Measurements from ENCODE around the gene TSBP1.

The TSBP1 gene, protein sequence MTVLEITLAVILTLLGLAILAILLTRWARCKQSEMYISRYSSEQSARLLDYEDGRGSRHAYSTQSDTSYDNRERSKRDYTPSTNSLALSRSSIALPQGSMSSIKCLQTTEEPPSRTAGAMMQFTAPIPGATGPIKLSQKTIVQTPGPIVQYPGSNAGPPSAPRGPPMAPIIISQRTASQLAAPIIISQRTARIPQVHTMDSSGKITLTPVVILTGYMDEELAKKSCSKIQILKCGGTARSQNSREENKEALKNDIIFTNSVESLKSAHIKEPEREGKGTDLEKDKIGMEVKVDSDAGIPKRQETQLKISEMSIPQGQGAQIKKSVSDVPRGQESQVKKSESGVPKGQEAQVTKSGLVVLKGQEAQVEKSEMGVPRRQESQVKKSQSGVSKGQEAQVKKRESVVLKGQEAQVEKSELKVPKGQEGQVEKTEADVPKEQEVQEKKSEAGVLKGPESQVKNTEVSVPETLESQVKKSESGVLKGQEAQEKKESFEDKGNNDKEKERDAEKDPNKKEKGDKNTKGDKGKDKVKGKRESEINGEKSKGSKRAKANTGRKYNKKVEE

DNA sequence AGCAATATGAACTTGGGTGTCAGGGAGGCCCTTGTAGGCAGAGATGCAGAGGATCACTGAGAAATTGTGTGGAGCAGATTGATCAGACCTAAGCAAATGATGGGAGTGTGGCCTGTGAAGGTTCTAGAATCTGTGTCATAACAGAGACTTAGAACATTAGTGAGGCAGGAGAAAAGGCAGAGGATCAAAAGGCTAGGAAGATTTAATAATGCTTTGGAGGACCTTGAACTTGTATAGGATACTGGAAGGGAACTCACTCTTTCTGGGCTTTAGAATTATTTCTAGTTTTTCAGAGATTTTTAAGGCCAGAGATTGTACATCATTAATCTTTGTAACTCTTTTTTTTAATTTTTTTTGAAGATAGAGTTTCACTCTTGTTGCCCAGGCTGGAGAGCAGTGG, at the start of gene TSBP1:
Gene TSBP1, minus strand, starts transcription at position 101 of the 400 bp plus-strand sequence. CDS start 197 bp downstream, outside the sequence.
- DNase-seq: no peak

DNA sequence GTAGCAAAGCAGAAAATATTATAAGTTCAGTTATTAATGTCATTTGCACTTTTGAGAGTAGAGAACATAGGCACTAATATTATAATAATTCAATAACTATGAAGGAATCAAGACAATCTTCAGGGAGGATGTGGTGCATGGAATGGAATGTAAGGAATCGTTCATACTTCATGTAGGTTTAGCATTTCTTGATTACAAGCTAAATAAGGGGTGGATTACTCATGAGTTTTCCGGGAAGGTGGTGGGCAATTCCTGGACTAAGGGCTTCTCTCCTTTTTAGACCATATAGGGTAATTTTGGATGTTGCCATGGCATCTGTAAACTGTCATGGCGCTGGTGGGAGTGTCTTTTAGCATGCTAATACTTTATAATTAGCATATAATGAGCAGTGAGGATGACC, 44.3 kb upstream of the TSBP1 start:
- no peak for DNase-seq

DNA sequence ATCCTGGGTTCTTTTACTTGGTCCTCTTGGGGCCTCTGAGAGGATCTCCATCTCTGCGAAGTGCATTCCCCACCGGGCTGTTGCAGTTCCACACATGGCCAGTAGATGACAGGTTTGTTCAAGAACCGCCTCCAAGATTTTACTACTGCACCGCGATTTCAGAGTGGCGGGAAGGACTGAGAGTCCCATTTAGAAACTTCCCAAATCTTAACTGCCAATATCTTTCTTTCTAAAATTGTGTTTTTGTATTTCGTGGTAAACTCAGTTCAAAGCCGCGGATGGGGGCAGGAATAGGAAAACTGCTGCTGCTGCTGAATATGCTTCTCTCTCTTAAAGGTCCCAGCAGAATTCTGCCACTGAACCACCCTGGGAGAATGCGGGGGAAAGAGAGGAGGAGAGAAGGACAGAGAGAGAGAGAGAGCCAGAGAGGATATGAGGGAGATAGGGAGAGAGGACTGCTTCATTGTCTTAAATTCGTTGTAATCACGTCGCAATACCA, 43.9 kb upstream of the TSBP1 start:
- peak; percentile 34 for DNase-seq

DNA sequence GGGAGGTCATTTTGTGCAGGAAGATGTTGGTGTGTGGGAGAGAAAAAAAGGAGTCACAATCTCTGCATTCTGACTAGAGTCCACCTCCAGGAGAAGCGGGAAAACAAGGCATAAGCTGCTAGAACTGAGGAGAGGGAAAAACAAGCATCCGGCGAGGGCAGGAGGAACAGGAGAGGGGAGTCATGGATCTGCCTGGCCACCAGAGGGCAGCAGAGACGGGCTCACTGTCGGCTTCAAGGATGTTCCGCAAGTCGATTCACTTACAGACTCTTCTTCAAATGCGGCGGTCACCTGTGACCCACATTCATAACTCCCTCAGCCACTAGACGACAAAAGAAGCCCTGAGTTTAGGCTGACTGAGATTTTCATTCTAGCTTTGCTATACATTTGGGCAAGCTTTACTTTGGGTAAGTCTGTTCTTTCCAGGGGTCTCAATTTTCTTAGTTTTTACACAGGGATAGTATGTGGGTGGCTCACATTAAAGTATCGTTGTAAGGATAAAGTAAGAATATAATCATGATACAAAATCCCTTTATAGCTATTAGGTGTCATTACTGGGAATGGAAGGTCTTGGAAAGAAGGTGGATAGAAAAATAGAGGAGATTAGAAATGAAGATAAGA, 41.8 kb upstream of the TSBP1 start:
- DNase-seq: peak; percentile 72

DNA sequence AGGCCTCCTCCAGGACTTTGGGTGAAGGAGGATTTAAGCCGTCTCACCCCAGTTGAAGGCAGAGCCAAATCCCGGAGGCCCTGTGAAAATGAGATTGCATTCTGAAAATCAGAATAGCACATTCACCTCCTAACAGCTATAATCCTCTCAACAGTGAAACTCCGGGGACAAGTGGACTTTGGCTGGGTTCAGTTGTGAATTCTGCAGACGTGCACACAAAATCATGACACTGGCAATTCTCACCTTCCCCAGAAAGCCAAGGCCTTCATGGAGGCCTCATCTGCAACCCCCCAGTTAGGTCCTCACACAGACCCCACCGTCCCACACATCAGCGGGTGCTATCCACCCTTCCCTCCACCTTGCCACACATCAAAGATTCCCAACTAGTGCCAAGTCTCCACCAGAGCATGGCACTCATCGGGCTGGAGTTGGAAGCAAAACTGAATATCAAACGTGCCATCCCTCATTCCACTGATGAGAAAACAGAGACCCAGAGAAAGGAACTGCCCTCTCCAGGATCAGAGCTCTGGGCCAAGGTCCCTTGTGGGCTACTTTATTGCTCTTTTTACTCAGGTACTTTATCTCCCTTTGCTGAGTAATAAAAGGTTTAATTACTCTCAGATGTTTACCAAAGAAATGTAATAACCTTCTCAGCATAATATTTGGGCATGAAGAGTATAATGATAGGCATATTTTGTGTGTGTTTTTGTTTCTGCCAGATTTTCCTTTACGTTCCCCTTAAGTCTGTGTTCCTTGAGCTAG, 40.0 kb upstream of the TSBP1 start:
- no peak for DNase-seq

DNA sequence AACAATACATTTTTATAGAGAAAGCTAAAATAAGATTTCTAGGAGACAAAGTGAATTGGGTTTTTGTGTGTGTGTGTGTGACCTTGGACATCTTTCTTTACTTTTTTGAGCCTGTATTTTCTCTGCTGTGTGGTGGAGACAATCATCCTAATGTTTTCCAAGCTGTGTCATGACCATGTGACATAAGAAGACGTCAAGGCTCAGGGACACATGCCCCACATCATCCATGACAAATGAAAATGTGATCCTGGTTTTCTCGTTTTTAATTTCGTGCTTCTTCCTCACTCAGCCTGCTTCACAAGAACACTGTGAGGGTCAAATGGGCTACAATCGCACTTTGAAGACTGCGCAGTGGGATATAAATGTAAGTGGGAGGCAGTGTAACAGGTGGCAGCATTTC, 39.2 kb upstream of the TSBP1 start:
- DNase-seq: no peak

DNA sequence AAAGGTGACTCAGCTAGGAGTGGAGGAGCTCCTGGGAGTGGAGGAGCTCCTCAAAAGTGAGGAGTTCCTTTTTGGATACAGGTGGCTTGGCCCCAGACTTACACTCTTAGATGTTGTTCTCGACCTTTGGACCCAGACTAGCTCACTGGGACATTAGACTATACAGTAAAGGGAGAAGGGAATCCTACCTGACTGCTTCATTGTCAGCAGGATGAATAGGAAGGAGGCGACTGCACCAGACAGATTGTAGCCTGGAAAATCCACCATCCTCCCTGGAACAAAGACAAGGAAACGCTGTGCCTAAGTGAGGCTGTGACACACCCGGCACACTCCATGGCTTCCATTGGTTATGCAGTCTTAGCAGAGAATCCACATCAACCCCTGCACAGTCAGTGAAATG, 35.2 kb upstream of the TSBP1 start, which contains the start of gene BTNL2:
Gene BTNL2, minus strand, starts transcription at position 325 of the 400 bp plus-strand sequence. Its CDS starts 58 bp downstream, at position 267.
- no peak for DNase-seq

DNA sequence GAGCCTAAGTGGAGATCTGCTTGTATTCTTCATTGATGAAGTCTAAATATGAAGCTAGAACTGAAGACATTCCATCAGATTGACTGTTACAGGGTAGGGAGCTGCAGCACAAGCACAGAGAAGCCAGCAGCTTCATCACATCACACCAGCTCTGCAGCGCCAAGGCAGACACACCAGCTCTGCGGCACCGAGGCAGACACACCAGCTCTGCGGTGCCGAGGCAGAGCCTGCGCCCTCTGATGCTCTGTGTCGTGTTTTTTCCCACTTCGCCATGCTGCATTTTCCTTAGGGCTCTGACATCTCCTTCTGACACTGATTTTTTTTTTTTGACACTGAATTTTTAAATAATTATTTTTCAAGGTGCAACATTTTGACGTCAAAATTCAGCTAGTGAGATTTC, 34.5 kb upstream of the TSBP1 start:
- no peak for DNase-seq

DNA sequence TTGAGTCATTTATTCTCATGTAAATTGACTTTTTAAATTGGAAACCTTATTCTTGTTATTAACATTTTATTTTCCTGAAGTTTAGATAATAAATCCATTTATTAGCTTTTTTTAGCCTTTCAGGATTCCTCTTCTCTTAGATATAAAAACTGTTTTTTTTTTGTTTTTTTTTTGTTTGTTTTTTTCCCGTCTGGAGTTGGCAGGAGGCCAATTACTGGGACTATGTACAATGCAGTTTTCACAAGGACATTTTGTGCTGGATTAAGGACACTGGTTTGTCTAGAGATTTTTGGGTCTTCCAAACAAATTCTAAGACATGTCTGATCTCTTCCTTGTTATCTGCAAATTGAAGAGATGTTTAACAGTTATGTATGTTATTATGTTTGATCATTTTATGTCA, 34.0 kb upstream of the TSBP1 start:
- DNase-seq: no peak

DNA sequence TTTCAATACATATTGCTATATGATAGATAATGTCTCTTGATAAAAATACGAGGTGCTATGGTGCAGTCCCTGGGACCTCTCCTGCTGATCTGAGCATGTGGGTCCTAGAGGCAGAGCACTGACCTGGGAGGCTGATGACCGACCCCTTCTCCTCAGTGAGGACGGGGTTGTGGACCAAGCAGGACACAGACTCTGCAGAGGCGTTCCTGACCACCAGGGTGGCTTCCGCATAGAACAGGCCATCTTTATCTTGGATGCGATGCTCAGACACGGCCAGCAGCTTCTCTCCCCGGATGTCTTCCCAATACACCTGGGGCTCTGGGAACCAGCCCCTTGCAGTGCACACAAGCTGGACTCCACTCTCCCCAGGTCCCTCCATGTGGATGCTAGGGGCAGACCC, 31.1 kb upstream of the TSBP1 start:
- no peak for DNase-seq

DNA sequence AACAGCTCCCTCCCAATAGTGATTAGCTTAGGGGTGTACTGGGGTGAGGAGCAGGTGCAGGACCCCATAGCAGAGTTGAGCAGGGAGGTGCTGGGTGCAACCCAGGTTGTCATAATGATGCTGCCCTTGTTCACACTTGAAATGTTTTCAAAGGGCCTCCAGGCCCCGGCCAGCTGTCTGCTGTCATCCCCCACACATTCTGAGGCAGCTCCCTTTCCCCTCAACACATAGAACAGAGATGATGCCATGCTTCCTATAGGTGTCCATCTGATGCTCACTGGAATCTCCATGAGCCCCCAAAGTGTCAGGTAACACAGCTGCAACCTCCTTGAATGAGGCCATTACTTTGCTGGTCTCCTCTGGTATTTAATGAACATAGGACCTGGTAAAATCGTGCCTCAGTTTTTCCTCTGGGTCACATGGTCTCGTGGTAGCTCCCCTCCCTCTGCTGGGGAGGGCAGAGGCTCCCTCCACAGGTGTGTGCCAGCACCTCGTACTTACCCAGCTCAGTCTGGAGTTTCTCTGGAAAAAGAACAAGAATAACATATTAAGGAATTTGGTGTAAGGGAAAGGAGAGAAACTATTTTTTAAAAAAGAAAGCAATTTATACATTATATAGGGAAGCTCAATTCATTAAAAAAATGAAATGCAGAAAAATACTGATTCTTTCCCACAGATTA, 29.7 kb upstream of the TSBP1 start:
- DNase-seq: no peak

DNA sequence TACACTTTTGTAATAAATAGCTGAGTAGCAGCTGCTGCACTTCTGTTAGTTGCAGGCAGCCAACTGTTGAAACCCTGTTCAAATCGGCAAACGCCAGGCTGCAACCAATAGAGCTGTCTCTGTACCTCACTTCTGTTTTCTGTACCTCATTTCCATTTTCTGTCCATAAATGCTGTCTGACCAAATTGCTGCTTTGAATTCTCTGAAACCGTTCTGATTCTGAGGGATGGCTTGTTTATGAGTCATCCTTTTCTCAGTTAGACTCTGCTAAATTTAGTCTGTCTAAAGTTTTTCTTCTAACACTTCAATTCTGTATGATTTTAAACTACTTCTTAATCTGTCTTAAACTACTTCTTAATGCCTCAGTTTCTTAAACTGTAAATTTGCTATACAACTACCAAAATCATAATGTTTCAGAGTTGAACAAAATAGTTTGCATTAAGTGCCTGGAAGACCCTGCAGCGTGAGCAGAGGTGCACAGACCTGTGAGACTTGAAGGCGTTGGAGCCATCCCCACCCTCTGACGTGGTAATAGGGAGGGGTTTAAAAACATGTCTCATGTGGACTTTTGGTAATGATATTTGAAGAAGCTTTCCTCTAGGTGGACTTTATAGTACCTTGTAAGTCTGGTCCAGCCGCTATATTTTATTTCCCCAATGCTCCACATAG, 25.7 kb upstream of the TSBP1 start:
- DNase-seq: no peak

DNA sequence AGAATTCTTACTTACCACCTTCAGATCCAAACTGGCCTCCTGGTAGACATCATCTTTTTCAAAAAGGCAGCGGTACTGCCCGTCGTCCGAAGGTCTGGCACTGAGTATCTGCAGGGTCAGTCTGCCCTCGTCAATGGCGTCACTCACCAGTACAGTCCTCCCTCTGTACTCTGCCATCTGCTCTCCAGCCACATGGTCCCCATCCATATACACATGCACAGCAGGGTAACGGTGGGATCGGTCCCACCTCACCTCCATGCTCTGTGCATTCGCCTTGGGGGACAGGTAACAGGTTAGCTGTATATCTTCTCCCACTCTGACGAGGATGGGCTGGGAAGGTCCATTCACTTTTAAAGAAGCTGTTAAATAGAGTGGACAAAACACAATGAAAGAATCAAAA, 24.3 kb upstream of the TSBP1 start:
- no peak for DNase-seq

DNA sequence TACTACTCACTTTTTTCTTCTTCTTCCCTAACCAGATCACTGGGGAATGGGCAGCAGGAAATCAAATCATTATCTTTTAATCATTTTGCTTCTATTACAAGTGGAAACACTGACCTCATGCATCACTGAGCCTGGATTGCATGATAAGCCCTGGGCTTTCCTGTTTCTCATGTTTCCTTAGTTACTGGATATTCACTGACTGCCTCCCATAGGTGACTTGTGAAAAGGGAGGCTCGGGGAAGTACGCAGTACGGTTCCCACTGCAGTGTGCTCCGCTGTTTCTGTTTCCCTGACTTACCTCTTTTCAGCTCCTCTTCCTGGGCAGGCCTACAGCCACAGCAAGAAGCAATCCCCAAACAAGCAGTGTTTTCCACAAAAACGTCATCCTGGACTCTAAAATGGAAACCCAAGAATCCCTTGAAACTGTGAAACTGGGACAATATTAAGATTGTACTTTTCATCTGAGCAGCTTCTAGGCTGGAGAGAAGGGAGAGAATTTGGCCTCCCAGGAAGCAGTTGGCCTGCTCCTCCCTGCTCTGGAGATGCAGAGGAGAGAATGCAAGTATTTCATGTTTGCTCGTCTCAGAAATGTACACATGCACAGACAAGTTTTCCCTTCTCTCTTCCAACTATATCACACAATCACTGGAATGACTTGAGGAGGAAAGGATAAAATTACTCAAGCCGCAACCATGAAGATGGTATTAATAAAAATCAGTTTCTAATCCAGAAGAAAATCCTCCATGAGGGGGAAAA, 22.1 kb upstream of the TSBP1 start:
- DNase-seq: no peak

DNA sequence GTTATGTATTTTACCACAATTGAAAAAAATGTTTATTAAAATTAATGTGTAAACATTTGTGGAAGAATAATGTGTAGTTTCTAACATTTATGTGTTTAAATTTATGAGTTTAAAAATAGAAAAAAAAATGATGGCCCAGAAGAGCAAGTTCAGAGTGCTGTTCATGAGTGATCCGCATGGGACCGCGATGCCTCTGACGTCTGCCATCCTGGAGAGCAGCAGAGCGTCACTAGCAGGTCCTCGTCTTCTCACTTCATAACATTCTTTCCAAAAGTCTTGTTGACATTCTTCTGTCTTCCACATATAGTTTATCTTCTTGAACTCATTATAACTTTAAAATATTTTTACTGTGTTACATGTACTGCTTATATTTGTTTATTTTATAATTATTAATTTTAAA, 19.8 kb upstream of the TSBP1 start:
- no peak for DNase-seq

DNA sequence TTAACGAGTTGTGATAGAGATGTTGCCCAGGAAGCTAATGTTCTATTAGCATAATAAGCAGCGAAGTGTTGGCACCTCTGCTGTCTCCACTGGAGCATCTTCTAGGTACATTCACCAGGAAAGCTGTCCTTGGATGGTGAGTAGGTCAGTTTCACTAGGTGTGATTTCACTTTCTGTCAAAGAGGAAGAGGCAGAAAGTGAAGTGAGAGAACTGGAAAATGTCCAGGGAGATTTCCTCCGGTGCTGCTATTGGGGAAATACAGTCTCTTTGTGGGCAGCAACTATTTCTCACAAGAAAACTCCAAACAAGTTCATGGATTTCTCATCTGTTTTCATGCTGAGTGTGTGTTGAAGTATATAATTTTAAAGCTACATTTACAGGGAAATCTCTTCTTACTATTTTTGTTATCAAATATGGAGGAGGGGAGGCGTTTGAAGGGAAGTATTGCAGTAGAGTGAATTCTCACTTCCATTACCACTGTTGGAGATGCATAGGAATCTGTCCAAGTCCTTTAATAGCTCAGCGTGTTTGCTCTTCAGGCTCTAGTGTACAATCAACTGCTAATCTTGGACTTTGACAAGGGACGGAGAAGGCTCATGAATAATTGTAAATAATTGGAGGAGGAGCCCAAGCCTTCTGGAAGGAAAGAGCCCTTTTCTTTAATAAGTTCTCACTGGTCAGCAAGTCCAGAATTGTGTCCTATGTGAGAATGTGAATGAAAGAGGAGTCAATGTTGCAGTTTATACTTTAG, 16.1 kb upstream of the TSBP1 start:
- no peak for DNase-seq

DNA sequence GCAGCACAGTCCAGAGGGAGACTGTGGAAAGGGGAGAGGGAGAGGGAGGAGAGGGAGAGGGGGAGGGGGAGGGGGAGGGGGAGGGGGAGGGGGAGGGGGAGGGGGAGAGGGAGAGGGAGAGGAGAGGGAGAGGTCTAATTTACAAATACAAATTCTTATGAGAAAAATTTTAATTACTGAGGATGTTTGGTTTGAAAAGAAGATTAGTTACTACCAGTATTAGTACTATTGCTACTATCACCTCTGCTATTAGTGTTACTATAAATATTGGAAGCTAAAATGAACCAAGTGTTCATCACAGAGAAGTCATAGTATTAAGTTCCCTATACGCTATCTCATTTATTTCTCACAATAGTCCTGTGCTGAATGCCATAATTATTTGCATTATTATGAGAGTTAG, 14.3 kb upstream of the TSBP1 start:
- DNase-seq: no peak

DNA sequence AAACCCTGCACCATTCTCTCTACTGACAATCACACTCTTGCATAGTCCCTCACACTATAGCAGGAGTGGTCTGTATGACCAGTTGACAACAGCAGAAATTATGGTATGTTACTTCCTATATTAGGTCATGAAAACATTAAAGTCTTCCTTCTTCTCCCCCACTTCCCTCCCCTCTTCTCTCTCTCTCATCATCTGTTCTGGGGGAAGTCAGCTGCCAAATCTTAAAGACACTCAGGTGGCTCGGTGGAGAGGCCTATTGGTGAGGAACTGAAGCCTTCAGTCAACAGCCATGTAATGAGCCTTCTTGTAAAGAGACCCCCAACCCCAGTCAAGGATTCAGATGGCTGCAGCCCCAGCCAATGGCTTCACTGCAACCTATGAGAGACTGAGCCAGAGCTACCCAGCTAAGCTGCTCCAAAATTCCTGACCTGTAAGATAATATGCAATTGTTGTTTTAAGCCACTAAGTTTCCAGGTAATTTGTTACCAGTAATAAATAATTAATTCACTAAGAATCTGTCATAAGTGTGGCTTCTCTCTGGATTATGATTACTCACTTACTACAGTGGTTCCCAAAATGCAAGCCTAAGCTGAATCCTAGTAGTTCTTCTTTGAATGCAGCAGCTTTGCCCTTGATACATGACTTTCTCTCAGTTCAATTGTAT, 11.2 kb upstream of the TSBP1 start:
- DNase-seq: no peak

DNA sequence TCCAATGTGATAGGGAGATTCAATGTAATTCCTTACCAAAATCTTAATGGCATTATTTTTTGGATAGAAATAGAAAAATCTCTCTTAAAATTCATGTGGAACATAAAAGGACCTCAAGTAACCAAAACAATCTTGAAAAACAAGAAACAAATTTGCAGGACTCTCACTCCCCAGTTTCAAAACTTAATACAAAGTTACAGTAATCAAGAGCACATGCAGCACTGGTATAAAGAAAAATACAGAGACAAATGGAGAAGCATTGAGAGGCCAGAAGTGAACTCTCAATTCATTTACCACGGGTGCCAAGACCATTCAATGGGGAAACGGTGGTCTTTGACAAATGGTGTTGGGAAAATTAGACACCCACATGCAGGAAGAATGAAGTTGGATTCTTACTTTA, 7.8 kb upstream of the TSBP1 start:
- DNase-seq: no peak
